Large intestine (tissue), 3 donors: ENCODE results near the gene AMELY. TPM values are rescaled to one million over a fixed set of nuclear protein-coding genes. Genes with fewer than 3 reads are reported as not detected.
"Not testable (repeated sequence)": the region's sequence is repeated elsewhere in the genome, so short reads cannot be mapped to it uniquely, and the experiment has no call there.

Source experiments
- DNase-seq, 2 donors: peaks; one replicate each; pipeline versions ENCODE4 v3.0.0 to v3.0.0-alpha.2; 2013
- H3K27ac ChIP-seq: one replicate; pipeline ENCODE4 v1.5.1; 2013; ENCODE audit warnings: low read length
- H3K27me3 ChIP-seq: 2 replicates; pipeline ENCODE4 v1.6.1; 2013; ENCODE audit warnings: low read length; ENCODE audit not compliant: control insufficient read depth, insufficient read depth
- H3K36me3 ChIP-seq: 2 replicates; pipeline ENCODE4 v1.6.1; 2013; ENCODE audit warnings: low read length; ENCODE audit not compliant: control insufficient read depth, insufficient read depth
- H3K4me1 ChIP-seq: one replicate; pipeline ENCODE4 v1.6.1; 2013; ENCODE audit warnings: low read length; ENCODE audit not compliant: control insufficient read depth, insufficient read depth
- H3K4me3 ChIP-seq: one replicate; pipeline ENCODE4 v1.5.1; 2013; ENCODE audit warnings: low read length
- H3K9me3 ChIP-seq: one replicate; pipeline ENCODE4 v1.6.1; 2013; ENCODE audit warnings: mild to moderate bottlenecking, low read depth, low read length, moderate library complexity; ENCODE audit not compliant: control insufficient read depth
- WGBS: methylation state at CpG from one replicate; pipeline ENCODE4 v1.1.5; 2013; ENCODE audit warnings: low lambda C conversion rate; ENCODE audit not compliant: insufficient coverage; 5-methylcytosine and 5-hydroxymethylcytosine counted together
- polyA plus RNA-seq: library from polyadenylated mRNA; unstranded; fragments of 120-200 nt; gene quantifications from one replicate; pipeline ENCODE4 v1.2.1, GENCODE V29; 2013

AMELY gene
- polyA plus RNA-seq, 1 donor: not detected

- H3K36me3 ChIP-seq: peaks cover 1% of the 10 kb centered on the region
- H3K27ac ChIP-seq: peak within 1 kb of the TSS; percentile 69
- no peaks in the 10 kb centered on the region for H3K27me3 ChIP-seq
- no peaks in the 10 kb centered on the region for H3K4me1 ChIP-seq
- peak in 1 of 2 donors; percentile 68 for DNase-seq
- no peaks in the 10 kb centered on the region for H3K9me3 ChIP-seq
- no CpG with 5 or more reads among the region's 91 CpGs for WGBS
- H3K4me3 ChIP-seq: peak within 1 kb of the TSS; percentile 68
Observed at GRCh38 chrY:6910372-6911252, 940 bp downstream of the AMELY start, which contains the start of gene TBL1Y. TSS of gene TBL1Y (plus strand) at chrY:6910697. CDS start at chrY:7025085, 114,388 bp downstream.

GRCh38 chrY:6909856-6910255 lies 1.7 kb downstream of the AMELY start:
- H3K4me3 ChIP-seq: peak overlapping the region; percentile 68
- DNase-seq: peak in 1 of 2 donors; percentile 43
- H3K9me3 ChIP-seq: no peaks in the 10 kb centered on the region
- no peaks in the 10 kb centered on the region for H3K27me3 ChIP-seq
- no peaks in the 10 kb centered on the region for H3K4me1 ChIP-seq
- no peaks in the 10 kb centered on the region for H3K36me3 ChIP-seq
- peak overlapping the region; percentile 69 for H3K27ac ChIP-seq
- WGBS: no CpG with 5 or more reads among the region's 14 CpGs

- H3K9me3 ChIP-seq: no peaks in the 10 kb centered on the region
- no CpG with 5 or more reads among the region's 14 CpGs for WGBS
- DNase-seq: peak in 1 of 2 donors; percentile 89
- H3K4me1 ChIP-seq: no peaks in the 10 kb centered on the region
- no peaks in the 10 kb centered on the region for H3K27me3 ChIP-seq
- H3K36me3 ChIP-seq: no peaks in the 10 kb centered on the region
- no peak overlapping the region for H3K4me3 ChIP-seq
- peak overlapping the region; percentile 69 for H3K27ac ChIP-seq
Observed at GRCh38 chrY:6909118-6909521, 2.4 kb downstream of the AMELY start.

GRCh38 chrY:6908021-6908420 lies 3.5 kb downstream of the AMELY start:
- H3K4me1 ChIP-seq, H3K27me3 ChIP-seq, H3K27ac ChIP-seq, H3K36me3 ChIP-seq, DNase-seq, H3K9me3 ChIP-seq, H3K4me3 ChIP-seq: not testable (repeated sequence)
- no CpG with 5 or more reads among the region's 6 CpGs for WGBS

GRCh38 chrY:6907591-6907990 lies 4.0 kb downstream of the AMELY start:
- Histone ChIP-seq H3K27me3 (no peaks in the 10 kb centered on the region), H3K36me3 (no peaks in the 10 kb centered on the region), H3K4me3 (no peak overlapping the region), H3K27ac (no peak overlapping the region), H3K4me1 (no peaks in the 10 kb centered on the region), H3K9me3 (no peaks in the 10 kb centered on the region)
- no peak for DNase-seq
- WGBS: no CpG with 5 or more reads among the region's 1 CpG

GRCh38 chrY:6902116-6902515 lies 9.4 kb downstream of the AMELY start:
- not testable (repeated sequence) for H3K36me3 ChIP-seq, H3K4me1 ChIP-seq, DNase-seq, H3K9me3 ChIP-seq, H3K4me3 ChIP-seq, H3K27me3 ChIP-seq, H3K27ac ChIP-seq

- no peak for DNase-seq
- Histone ChIP-seq H3K27me3 (no peaks in the 10 kb centered on the region), H3K4me1 (no peaks in the 10 kb centered on the region), H3K36me3 (no peaks in the 10 kb centered on the region), H3K4me3 (no peak overlapping the region), H3K9me3 (no peaks in the 10 kb centered on the region), H3K27ac (no peak overlapping the region)
- WGBS: no CpG with 5 or more reads among the region's 1 CpG
Observed at GRCh38 chrY:6895236-6895635, 16.3 kb downstream of the AMELY start.

GRCh38 chrY:6894496-6894895 lies 17.1 kb downstream of the AMELY start:
- H3K9me3 ChIP-seq: no peaks in the 10 kb centered on the region
- WGBS: no CpG with 5 or more reads among the region's 3 CpGs
- no peaks in the 10 kb centered on the region for H3K4me1 ChIP-seq
- H3K4me3 ChIP-seq: no peak overlapping the region
- DNase-seq: no peak
- H3K27me3 ChIP-seq: no peaks in the 10 kb centered on the region
- no peaks in the 10 kb centered on the region for H3K36me3 ChIP-seq
- no peak overlapping the region for H3K27ac ChIP-seq

GRCh38 chrY:6849384-6849783 lies 62.2 kb downstream of the AMELY start:
- Histone ChIP-seq H3K9me3 (no peaks in the 10 kb centered on the region), H3K4me3 (no peak overlapping the region), H3K4me1 (no peaks in the 10 kb centered on the region), H3K27ac (no peak overlapping the region), H3K36me3 (no peaks in the 10 kb centered on the region), H3K27me3 (no peaks in the 10 kb centered on the region)
- no peak for DNase-seq
- no CpG with 5 or more reads among the region's 2 CpGs for WGBS

GRCh38 chrY:6842650-6843049 lies 68.9 kb downstream of the AMELY start:
- no CpG with 5 or more reads among the region's 2 CpGs for WGBS
- H3K36me3 ChIP-seq, H3K4me1 ChIP-seq, DNase-seq, H3K27me3 ChIP-seq, H3K27ac ChIP-seq, H3K9me3 ChIP-seq, H3K4me3 ChIP-seq: not testable (repeated sequence)
